Mesenteric fat pad (tissue), 1 donor: ENCODE results near the gene XPO5. TPM values are rescaled to one million over a fixed set of nuclear protein-coding genes. Genes with fewer than 3 reads are reported as not detected.
"Not testable (repeated sequence)": the region's sequence is repeated elsewhere in the genome, so short reads cannot be mapped to it uniquely, and the experiment has no call there.

ENCODE experiments used
- DNase-seq: peaks from one replicate; pipeline ENCODE4 v3.0.0-alpha.2; 2020; ENCODE audit warnings: low spot score
- long read RNA-seq: library from polyadenylated mRNA; unstranded; transcript quantifications from one replicate; pipeline ENCODE4 v2.0.0, GENCODE V29; 2020
- total RNA-seq: library from RNA; stranded (reverse); fragmentation: NEBNext Ultra II Directional; extraction: Animal tissue kit (Norgen Biotek cat#: 25700); gene quantifications from one replicate; pipeline ENCODE4 v1.2.1, GENCODE V29; 2021
- donor health status: DM: yes; HTN: yes; CAD: no.

Gene XPO5
- total RNA-seq = 43.6 TPM
- long read RNA-seq, full-length matches to known transcripts = 4 of 16 reads
- long read RNA-seq, partial matches to known transcripts = 8 of 16 reads
- long read RNA-seq, other reads (novel, unspliced or antisense) = 4 of 16 reads

DNA sequence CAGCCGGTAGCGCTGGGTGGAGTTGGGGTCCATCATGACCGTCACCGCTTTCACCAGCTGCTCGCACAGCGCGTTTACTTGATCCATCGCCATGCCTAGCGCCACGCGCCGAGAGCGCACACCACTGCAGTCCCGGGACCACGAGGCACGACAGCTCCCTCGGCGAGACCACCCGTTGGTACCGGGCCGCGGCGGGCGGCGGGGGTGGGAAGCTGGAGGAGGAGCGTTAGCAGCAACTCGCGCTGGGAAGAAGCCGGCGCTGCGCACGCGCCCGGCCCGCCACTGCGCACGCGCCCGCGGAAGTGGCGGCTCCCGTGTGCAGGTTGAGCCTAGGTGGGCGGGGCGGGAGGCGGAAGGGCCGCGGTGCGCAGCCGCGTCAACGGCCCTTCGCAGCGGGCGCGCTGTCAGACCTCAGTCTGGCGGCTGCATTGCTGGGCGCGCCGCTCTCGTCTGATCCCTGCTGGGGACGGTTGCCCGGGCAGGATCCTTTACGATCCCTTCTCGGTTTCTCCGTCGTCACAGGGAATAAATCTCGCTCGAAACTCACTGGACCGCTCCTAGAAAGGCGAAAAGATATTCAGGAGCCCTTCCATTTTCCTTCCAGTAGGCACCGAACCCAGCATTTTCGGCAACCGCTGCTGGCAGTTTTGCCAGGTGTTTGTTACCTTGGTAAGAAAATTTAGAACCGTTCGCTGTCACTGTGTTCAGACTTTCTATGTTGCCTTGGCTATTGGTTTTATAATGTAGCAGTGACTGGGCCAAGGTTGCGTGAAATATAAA, at the start of gene XPO5, which contains the start of gene POLH:
TSS of gene XPO5 (minus strand) at position 267 of the 780 bp plus-strand sequence. CDS start at position 93, 174 bp downstream.
TSS of gene POLH (plus strand) at position 414 of the 780 bp plus-strand sequence. CDS start 6,135 bp downstream, outside the sequence.
- DNase-seq = peak; percentile 95

DNA sequence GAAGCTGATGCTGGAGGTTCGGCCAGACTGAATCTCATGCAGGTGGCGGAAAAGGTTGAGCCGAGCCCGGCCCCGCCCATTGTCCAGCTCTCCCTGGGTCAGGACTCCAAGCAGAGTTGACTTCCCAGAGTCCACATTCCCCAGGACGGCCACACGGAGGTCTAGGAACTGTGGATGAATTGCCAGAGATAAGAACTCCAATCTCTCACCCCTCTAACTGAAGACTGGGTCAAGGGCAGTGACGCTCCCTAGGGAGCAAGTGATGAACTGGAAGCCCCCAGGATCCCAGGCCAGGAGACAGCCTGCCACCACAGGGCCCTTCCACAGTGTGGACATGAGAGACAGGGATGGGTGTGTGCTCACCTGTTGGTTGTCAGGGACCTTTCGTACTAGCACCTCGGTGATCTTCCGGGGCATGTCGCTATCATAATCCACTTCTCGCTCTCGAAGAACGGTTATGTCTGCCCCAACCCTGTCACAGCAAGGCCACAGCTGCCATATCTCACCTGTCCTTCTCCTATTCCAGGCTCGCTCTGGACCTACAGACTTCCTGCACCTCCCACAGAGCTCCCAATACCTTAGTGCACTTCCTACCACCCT, 49.7 kb upstream of the XPO5 start:
- DNase-seq = peak; percentile 78

DNA sequence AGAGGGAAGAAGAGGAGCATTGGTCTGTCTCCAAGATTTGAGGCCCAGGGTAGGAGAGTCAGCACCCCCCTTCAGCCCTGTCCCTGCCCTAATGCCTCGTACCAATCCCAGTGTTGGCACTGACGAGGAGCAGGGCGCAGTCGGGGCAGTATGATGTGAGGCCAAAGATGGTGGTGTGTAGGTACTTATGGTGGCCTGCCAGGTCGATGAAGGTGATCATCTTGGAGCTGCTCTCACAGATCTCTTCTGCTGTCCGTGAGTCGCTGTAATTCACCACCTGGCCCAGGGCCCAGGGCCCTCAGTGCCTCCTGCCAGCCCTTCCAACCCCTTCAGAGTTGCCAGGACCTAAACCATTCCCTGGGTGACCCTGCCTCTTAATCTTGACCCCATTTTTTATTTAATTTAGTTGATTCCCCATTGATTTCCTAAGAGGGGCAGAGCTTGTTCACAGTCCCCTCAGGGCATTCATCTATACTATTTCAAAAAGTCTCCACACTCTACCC, 49.0 kb upstream of the XPO5 start:
- DNase-seq = peak; percentile 39

- peak; percentile 74 for DNase-seq
Observed at GRCh38 chr6:43623880-43624785, 48.3 kb upstream of the XPO5 start.

GRCh38 chr6:43622541-43622940, 46.7 kb upstream of the XPO5 start:
- peak; percentile 62 for DNase-seq

DNA sequence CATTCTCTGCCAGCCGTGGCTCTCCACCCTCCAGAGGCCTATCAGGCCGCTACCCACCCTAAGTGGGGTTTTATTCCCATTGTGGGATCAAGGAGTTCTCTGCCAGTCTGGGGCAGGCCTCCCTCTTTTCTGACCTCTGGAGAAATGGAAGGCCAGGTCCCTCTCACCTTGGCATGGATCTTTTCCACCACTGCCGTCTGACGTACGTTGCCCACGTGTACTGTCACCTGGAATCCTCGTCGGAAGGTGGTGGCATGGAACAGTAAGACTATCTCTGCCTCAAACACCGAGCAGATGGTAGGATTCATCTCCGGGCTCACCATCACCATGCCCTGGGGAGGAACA, 46.0 kb upstream of the XPO5 start:
- peak; percentile 78 for DNase-seq

- DNase-seq = peak; percentile 59
Observed at GRCh38 chr6:43621078-43621835, 45.4 kb upstream of the XPO5 start.

DNA sequence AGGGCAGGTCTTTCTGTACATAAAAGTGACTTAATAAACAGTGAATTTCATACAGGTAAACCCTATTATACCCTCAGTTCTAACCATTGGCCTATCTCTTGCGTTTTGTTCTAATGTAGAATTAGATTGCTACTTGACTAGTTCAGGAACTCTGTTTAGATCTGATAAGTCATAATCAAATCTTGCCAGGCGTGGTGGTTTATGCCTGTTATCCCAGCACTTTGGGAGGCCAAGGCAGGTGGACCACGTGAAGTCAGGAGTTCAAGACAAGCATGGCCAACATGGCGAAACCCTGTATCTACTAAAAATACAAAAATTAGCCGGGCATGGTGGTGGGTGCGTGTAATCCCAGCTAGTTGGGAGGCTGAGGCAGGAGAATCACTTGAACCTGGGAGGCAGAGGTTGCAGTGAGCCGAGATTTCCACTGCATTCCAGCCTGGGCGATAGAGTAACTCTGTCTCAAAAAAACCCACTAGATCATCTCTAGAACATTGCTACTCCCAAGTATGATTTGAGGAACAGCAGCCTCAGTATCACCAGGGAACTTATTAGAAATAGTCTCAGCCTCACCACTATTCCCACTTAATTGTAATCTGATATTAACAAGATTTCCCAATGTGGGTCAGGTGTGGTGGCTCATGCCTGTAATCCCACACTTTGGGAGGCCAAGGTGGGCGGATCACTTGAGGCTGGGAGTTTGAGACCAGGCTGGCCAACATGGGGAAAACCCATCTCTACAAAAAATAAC, 41.1 kb upstream of the XPO5 start:
- peak; percentile 20 for DNase-seq

- no peak for DNase-seq
Observed at GRCh38 chr6:43614396-43614730, 38.5 kb upstream of the XPO5 start.

DNA sequence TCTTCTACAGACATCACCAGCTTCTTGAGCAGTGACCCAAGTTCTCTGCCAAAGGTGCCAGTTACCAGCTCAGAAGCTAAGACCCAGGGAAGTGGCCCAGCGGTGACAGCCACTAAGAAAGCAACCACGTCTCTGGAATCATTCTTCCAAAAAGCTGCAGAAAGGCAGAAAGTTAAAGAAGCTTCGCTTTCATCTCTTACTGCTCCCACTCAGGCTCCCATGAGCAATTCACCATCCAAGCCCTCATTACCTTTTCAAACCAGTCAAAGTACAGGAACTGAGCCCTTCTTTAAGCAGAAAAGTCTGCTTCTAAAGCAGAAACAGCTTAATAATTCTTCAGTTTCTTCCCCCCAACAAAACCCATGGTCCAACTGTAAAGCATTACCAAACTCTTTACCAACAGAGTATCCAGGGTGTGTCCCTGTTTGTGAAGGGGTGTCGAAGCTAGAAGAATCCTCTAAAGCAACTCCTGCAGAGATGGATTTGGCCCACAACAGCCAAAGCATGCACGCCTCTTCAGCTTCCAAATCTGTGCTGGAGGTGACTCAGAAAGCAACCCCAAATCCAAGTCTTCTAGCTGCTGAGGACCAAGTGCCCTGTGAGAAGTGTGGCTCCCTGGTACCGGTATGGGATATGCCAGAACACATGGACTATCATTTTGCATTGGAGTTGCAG, 38.0 kb upstream of the XPO5 start:
- DNase-seq = peak; percentile 18

DNA sequence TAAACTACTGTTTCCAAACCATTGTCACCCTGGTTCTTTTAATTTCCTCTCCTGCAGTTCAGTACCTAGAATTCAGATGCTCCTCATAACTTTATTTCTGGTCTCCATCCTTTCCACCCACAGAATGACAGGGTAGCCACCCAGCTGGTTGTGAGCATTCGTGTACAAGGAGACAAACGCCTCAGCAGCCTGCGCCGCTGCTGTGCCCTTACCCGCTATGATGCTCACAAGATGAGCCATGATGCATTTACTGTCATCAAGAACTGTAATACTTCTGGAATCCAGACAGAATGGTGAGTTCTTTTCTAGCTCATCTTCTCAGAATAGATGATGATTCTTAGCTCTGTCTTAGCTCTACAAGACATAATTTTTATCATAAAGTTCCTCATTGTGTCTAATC, 34.6 kb upstream of the XPO5 start:
- no peak for DNase-seq

DNA sequence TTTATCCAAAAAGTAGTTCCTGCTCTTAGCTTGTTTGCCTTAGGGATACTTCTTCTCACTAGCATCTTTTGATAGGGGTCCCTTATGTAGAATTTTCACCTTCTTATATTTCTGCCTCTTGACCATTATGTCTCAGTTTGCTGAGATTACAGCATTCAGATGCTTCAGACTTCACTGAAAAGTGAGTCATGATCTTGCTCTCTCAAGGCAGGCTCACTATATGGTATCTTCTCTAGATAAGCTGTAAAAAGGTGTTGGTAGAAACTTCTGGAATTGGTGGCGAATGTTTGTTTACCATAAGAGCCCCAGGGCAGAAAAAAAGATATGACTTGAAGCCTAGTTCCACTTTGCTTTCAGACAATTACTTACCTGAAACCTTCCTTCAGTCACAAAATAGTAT, 33.6 kb upstream of the XPO5 start:
- DNase-seq = no peak

GRCh38 chr6:43608807-43609206, 33.0 kb upstream of the XPO5 start:
- DNase-seq = no peak

GRCh38 chr6:43608310-43608763, 32.5 kb upstream of the XPO5 start:
- no peak for DNase-seq

- DNase-seq = no peak
Observed at GRCh38 chr6:43606019-43606418, 30.2 kb upstream of the XPO5 start.

DNA sequence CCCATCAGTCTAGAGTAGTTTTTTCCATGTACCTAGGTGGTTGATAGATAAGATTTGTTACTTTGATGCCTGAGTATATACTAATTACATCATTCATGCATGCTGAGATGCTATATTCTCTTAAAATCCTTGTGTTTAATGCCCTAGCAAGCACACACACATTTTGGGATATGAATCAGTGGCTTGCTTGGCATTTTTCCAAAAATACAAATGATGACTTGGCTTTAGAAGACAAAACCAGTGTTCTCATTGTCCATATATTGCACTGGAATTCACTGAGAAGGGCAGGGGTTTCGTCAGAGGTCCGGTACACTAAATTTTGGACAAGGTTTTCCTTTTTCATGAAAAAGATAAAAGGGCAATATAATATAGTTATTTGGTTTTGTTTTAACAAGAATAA, 28.3 kb upstream of the XPO5 start:
- no peak for DNase-seq

DNA sequence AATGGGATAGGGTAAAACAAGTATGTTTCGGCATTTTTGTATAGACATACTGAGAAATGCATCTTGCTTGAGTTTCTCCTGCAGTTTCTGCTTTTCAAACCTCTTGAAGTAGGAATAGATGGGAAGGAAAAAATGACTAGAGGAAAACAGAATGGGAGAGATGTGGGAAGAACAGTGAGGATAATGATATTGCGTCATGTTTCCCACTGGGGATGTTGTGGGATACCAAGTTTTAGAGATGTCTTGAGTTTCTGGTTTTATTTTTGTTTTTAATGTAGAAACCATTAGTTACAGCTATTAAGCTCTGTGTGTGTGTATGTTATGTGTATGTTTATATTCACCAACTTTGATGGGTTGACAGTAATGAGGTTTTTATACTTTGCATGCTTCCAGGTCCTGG, 24.8 kb upstream of the XPO5 start:
- DNase-seq = no peak

DNA sequence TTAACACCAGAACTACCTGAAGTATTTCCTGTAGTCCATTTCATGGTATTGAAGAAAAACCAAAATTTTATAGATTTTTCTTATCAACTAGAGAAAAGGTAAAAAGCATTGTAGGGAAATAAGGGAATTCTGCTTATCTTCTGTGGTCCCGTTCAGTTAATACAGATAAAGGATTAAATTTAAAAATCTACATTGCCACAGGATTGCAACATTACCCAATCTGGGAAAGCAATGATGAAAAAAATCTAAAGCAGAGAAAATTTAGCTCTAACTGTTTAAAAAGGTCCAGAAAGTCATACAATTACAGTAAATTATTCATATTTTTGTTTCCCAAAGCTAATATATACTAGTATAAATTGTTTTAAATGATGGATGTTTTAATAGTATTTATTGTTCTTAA, 18.1 kb upstream of the XPO5 start:
- DNase-seq = no peak

DNA sequence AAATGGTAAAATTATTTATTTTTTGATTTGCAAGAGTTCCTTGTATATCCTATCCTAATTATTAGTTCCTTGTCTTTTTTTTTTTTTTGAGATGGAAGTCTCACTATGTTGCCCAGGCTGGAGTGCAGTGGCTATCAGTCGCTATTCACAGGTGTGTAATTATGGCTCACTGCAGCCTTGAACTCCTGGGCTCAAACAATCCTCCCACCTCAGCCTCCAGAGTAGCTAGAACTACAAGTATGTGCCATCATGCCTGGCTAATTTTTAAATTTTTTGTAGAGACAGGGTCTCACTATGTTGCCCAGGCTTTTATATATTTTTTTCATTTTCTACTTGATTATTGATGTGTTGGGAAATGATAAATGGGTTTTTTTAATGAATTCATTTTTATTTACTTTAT, 13.7 kb upstream of the XPO5 start:
- DNase-seq = not testable (repeated sequence)
